T47D (cell line): ENCODE data around the gene CHAC1.

Experiments
- DNase-seq, 2 experiments: peaks; one replicate each; pipeline versions ENCODE4 v3.0.0 to v3.0.0-alpha.2; 2011 to 2012; ENCODE audit warnings: low read depth in 1 of 2, low spot score in 1 of 2
- JUND ChIP-seq: IDR thresholded peaks from 2 replicates; pipeline ENCODE4 v1.6.1; 2012; ENCODE audit warnings: low read depth
- in situ Hi-C: cut with HindIII; loops from 2 replicates; pipeline ENCODE4 v1.10.0; 2016; ENCODE audit warnings: low sequenced_read_pairs, low pct_unique_long_range_greater_than_20kb

The CHAC1 gene

GRCh38 chr15:40936234-40936708 is 17.0 kb upstream of the CHAC1 start:
- in situ Hi-C loops, result no loop called here
- DNase-seq, result no peak
- no peak for TF ChIP-seq JUND

- peak in 1 of 2 experiments; percentile 34 for DNase-seq
- TF ChIP-seq JUND, result no peak
- in situ Hi-C loops, result no loop called here
Measured at GRCh38 chr15:40936709-40937666, 16.3 kb upstream of the CHAC1 start.

GRCh38 chr15:40937762-40938535 is 15.3 kb upstream of the CHAC1 start:
- in situ Hi-C loops, result no loop called here
- peak; percentile 93 to 94 for DNase-seq
- no peak for TF ChIP-seq JUND

- no peak for TF ChIP-seq JUND
- DNase-seq, result no peak
- in situ Hi-C loops, result no loop called here
Measured at GRCh38 chr15:40938536-40938870, 14.8 kb upstream of the CHAC1 start.

- TF ChIP-seq JUND, result no peak
- in situ Hi-C loops, result no loop called here
Measured at GRCh38 chr15:40940296-40940801, 12.9 kb upstream of the CHAC1 start.

GRCh38 chr15:40941068-40941527 is 12.2 kb upstream of the CHAC1 start:
- no peak for TF ChIP-seq JUND
- DNase-seq, result no peak
- in situ Hi-C loops, result no loop called here

More at GRCh38 chr15:40940296-40940801, 12.9 kb upstream of the CHAC1 start:
- no peak for DNase-seq

- TF ChIP-seq JUND, result no peak
- in situ Hi-C loops, result no loop called here
- DNase-seq, result peak; percentile 82 to 83
Measured at GRCh38 chr15:40941528-40942336, 11.5 kb upstream of the CHAC1 start.

- in situ Hi-C loops, result no loop called here
- no peak for DNase-seq
- TF ChIP-seq JUND, result no peak
Measured at GRCh38 chr15:40942337-40942854, 10.9 kb upstream of the CHAC1 start.

GRCh38 chr15:40942878-40943277 is 10.4 kb upstream of the CHAC1 start:
- in situ Hi-C loops, result no loop called here
- DNase-seq, result no peak
- TF ChIP-seq JUND, result no peak

GRCh38 chr15:40943764-40944365 is 9.4 kb upstream of the CHAC1 start:
- TF ChIP-seq JUND, result no peak
- in situ Hi-C loops, result no loop called here

GRCh38 chr15:40944510-40945296 is 8.6 kb upstream of the CHAC1 start:
- DNase-seq, result peak; percentile 73 to 74
- in situ Hi-C loops, result no loop called here
- no peak for TF ChIP-seq JUND

More at GRCh38 chr15:40943764-40944365, 9.4 kb upstream of the CHAC1 start:
- DNase-seq, result no peak
